ENCODE measurements around the gene MEG3.

The MEG3 gene

GRCh38 chr14:100779691-100780080 is 46.2 kb upstream of the MEG3 start:
- TF ChIP-seq, protein P1, sequence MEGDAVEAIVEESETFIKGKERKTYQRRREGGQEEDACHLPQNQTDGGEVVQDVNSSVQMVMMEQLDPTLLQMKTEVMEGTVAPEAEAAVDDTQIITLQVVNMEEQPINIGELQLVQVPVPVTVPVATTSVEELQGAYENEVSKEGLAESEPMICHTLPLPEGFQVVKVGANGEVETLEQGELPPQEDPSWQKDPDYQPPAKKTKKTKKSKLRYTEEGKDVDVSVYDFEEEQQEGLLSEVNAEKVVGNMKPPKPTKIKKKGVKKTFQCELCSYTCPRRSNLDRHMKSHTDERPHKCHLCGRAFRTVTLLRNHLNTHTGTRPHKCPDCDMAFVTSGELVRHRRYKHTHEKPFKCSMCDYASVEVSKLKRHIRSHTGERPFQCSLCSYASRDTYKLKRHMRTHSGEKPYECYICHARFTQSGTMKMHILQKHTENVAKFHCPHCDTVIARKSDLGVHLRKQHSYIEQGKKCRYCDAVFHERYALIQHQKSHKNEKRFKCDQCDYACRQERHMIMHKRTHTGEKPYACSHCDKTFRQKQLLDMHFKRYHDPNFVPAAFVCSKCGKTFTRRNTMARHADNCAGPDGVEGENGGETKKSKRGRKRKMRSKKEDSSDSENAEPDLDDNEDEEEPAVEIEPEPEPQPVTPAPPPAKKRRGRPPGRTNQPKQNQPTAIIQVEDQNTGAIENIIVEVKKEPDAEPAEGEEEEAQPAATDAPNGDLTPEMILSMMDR (conservative IDR thresholded peaks at IDR 0.05; ENCODE audit: low read depth, low read length), result no peak
- H3K4me3 ChIP-seq (ENCODE audit: low read depth, low read length), result no peak overlapping the region
- no peak for DNase-seq (ENCODE audit: low read depth)

- TF ChIP-seq, protein P1 (conservative IDR thresholded peaks at IDR 0.05; ENCODE audit: low read depth, low read length), result no peak
- DNase-seq (ENCODE audit: low read depth), result no peak
- H3K4me3 ChIP-seq (ENCODE audit: low read depth, low read length), result no peak overlapping the region
Observed at GRCh38 chr14:100780246-100780645, 45.7 kb upstream of the MEG3 start.

GRCh38 chr14:100780646-100781355 is 45.1 kb upstream of the MEG3 start:
- DNase-seq (ENCODE audit: low read depth), result no peak
- TF ChIP-seq, protein P1 (conservative IDR thresholded peaks at IDR 0.05; ENCODE audit: low read depth, low read length), result no peak

DNA sequence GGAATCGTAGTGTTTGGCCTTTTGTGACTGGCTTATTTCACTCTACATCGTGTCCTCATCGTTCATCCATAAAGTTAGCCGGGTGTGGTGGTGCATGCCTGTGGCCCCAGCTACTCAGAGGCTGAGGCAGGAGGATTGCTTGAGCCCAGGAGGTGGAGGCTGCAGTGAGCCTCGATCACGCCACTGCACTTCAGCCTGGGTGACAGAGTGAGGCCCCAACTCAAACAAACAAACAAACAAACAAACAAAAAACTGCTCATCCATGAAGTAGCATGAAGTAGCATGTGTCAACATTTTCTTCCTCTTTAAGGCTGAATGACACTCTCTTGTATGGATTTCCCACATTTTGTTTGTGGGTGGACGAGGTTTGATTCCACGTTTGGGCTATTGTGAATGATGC is 44.0 kb upstream of the MEG3 start:
- H3K4me3 ChIP-seq (ENCODE audit: low read depth, low read length), result no peak overlapping the region
- TF ChIP-seq, protein P1 (conservative IDR thresholded peaks at IDR 0.05; ENCODE audit: low read depth, low read length), result no peak
- no peak for DNase-seq (ENCODE audit: low read depth)

More at GRCh38 chr14:100780646-100781355, 45.1 kb upstream of the MEG3 start:
- H3K4me3 ChIP-seq (ENCODE audit: low read depth, low read length), result no peak overlapping the region

DNA sequence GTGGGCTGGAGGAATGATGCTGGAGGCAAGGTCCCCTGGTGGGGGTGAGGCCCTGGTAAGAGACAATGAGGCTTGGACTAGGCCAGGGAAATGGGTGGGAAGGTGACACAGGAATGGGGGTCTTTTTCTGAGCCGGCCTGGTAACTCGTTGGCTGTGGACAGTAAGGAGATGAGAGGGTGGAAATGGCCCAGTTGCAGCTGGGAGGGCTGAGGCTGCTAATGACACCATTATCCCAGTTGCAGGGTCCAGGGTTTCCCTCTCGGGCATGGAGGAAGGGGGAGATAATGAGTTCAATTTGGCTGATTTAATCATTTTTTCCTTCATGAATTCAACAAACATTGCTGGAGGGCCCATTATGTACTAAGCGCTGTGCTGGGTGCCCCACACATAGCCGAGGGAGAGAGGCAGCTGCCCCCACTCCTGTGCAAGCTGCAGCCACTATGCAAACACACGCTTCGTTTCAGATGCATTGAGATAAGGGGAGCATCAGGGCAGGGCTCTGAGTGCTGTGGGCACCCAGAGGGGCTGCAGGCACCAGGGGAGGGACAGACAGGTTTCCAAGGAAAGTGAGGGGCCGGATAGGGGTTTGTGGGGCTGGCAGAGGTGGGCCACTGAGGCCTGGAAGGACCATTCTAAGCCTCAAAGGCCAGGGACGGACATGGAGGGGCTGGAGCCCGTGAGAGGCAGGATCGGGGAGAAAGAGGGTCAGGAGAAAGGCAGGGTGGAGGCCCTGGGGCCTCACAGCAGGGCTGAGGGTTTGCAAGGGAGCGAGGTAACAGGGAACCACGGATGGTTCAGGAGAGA is 43.2 kb upstream of the MEG3 start:
- H3K4me3 ChIP-seq (ENCODE audit: low read depth, low read length), result no peak overlapping the region
- DNase-seq (ENCODE audit: low read depth), result no peak
- TF ChIP-seq, protein P1 (conservative IDR thresholded peaks at IDR 0.05; ENCODE audit: low read depth, low read length), result no peak

DNA sequence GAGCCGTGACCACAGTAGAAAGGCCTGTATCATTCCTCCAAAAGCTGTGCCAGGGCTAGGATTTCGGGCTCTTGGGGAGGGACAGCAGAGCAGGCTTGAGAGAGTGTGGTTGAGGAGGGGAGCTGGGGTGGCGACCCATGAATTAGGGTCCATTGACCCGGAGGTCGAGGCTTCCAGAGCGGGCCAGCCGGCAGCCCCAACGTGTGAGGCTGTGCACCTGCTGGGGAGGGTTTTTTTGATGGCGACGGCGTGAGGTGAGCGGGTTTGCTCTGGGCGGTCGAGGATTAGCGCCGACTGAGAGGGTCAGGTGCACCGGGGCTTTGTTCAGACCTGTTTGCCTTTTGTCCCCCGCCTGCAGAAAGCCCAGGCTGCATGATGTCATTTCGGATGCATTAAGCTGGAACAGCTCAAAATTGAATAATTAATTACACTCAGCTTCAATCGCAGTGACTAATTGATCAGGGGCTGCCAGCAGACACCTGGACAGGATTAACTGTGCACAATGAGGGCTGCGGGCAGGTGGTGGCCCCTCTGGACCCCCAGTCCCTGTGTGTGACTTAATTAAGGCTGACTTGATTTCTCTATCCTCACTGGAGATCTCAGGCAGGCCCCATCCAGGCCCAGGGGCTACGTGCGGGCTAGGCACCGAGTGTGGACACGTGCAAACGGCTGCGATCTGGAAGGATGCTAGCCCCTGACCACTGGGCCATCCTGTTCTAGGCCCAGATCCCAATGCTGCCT is 42.1 kb upstream of the MEG3 start:
- no peak for DNase-seq (ENCODE audit: low read depth)
- TF ChIP-seq, protein P1 (conservative IDR thresholded peaks at IDR 0.05; ENCODE audit: low read depth, low read length), result no peak
- H3K4me3 ChIP-seq (ENCODE audit: low read depth, low read length), result no peak overlapping the region
